ENCODE measurements around the gene PTBP3.

The PTBP3 gene

GRCh38 chr9:112296929-112297328, 36.5 kb downstream of the PTBP3 start:
- no peak overlapping the region for H4K8ac ChIP-seq (ENCODE audit: low read depth, low read length)
- H3K4me3 ChIP-seq (ENCODE audit: low read length): no peak overlapping the region
- H3K56ac ChIP-seq (ENCODE audit: low read length): no peak overlapping the region
- no peak overlapping the region for H2BK15ac ChIP-seq (replicated peaks; ENCODE audit: low read depth)
- H3K23ac ChIP-seq (ENCODE audit: low read length): no peak overlapping the region
- H3K79me1 ChIP-seq (ENCODE audit: low read length): peaks cover 9% of the 10 kb centered on the region
- H3K27me3 ChIP-seq (ENCODE audit: insufficient read depth, low read length, poor library complexity): no peaks in the 10 kb centered on the region
- H3K36me3 ChIP-seq (ENCODE audit: control insufficient read depth, insufficient read depth, low read length): no peaks in the 10 kb centered on the region
- H3K4ac ChIP-seq (ENCODE audit: low read depth, low read length): no peak overlapping the region
- peaks cover 18% of the 10 kb centered on the region for H3K79me2 ChIP-seq (ENCODE audit: control insufficient read depth, insufficient read depth, low read length)
- no peak overlapping the region for H2BK120ac ChIP-seq (ENCODE audit: low read depth, low read length)
- no peak overlapping the region for H3K18ac ChIP-seq (ENCODE audit: low read length)
- no peak for DNase-seq
- 89% methylated on average over 5 of the region's 9 CpGs for WGBS (ENCODE audit: extremely low coverage, insufficient coverage, low lambda C conversion rate)
- no peak overlapping the region for H2AK5ac ChIP-seq (ENCODE audit: low read length)
- no peaks in the 10 kb centered on the region for H3K4me1 ChIP-seq (ENCODE audit: control insufficient read depth, low read depth, low read length)
- no peak overlapping the region for H3K27ac ChIP-seq (ENCODE audit: low read depth, low read length)
- H4K5ac ChIP-seq (ENCODE audit: low read length): no peak overlapping the region
- H2BK5ac ChIP-seq (ENCODE audit: low read length): no peak overlapping the region
- H3K4me2 ChIP-seq (ENCODE audit: low read length): no peak overlapping the region
- H3K9ac ChIP-seq (ENCODE audit: low read length): no peak overlapping the region

- H3K4ac ChIP-seq (ENCODE audit: low read depth, low read length): no peak overlapping the region
- no peak overlapping the region for H2AK5ac ChIP-seq (ENCODE audit: low read length)
- H2BK5ac ChIP-seq (ENCODE audit: low read length): no peak overlapping the region
- H4K5ac ChIP-seq (ENCODE audit: low read length): no peak overlapping the region
- H3K36me3 ChIP-seq (ENCODE audit: control insufficient read depth, insufficient read depth, low read length): no peaks in the 10 kb centered on the region
- no peak overlapping the region for H3K27ac ChIP-seq (ENCODE audit: low read depth, low read length)
- no CpG with 5 or more reads among the region's 2 CpGs for WGBS (ENCODE audit: extremely low coverage, insufficient coverage, low lambda C conversion rate)
- H2BK120ac ChIP-seq (ENCODE audit: low read depth, low read length): no peak overlapping the region
- H2BK15ac ChIP-seq (replicated peaks; ENCODE audit: low read depth): no peak overlapping the region
- no peak overlapping the region for H3K9ac ChIP-seq (ENCODE audit: low read length)
- H4K8ac ChIP-seq (ENCODE audit: low read depth, low read length): no peak overlapping the region
- H3K27me3 ChIP-seq (ENCODE audit: insufficient read depth, low read length, poor library complexity): no peaks in the 10 kb centered on the region
- H3K79me2 ChIP-seq (ENCODE audit: control insufficient read depth, insufficient read depth, low read length): peaks cover 8% of the 10 kb centered on the region
- no peak overlapping the region for H3K4me3 ChIP-seq (ENCODE audit: low read length)
- peak overlapping the region; percentile 28 for H3K18ac ChIP-seq (ENCODE audit: low read length)
- no peak overlapping the region for H3K56ac ChIP-seq (ENCODE audit: low read length)
- peak; percentile 68 for DNase-seq
- H3K4me2 ChIP-seq (ENCODE audit: low read length): no peak overlapping the region
- no peak overlapping the region for H3K23ac ChIP-seq (ENCODE audit: low read length)
- no peaks in the 10 kb centered on the region for H3K4me1 ChIP-seq (ENCODE audit: control insufficient read depth, low read depth, low read length)
- H3K79me1 ChIP-seq (ENCODE audit: low read length): peaks cover 9% of the 10 kb centered on the region
Observed at GRCh38 chr9:112295174-112295573, 38.2 kb downstream of the PTBP3 start.

- Histone ChIP-seq H4K8ac (ENCODE audit: low read depth, low read length) (no peak overlapping the region), H2BK5ac (ENCODE audit: low read length) (no peak overlapping the region), H3K27me3 (ENCODE audit: insufficient read depth, low read length, poor library complexity) (no peaks in the 10 kb centered on the region), H3K4me2 (ENCODE audit: low read length) (no peak overlapping the region), H2BK120ac (ENCODE audit: low read depth, low read length) (no peak overlapping the region), H3K4me1 (ENCODE audit: control insufficient read depth, low read depth, low read length) (peaks cover 2% of the 10 kb centered on the region), H3K18ac (ENCODE audit: low read length) (no peak overlapping the region), H4K5ac (ENCODE audit: low read length) (no peak overlapping the region), H3K9ac (ENCODE audit: low read length) (no peak overlapping the region), H3K4ac (ENCODE audit: low read depth, low read length) (no peak overlapping the region), H2AK5ac (ENCODE audit: low read length) (no peak overlapping the region), H3K79me1 (ENCODE audit: low read length) (peaks cover 7% of the 10 kb centered on the region), H3K79me2 (ENCODE audit: control insufficient read depth, insufficient read depth, low read length) (no peaks in the 10 kb centered on the region), H3K36me3 (ENCODE audit: control insufficient read depth, insufficient read depth, low read length) (no peaks in the 10 kb centered on the region), H3K27ac (ENCODE audit: low read depth, low read length) (no peak overlapping the region), H3K4me3 (ENCODE audit: low read length) (no peak overlapping the region), H2BK15ac (replicated peaks; ENCODE audit: low read depth) (no peak overlapping the region), H3K23ac (ENCODE audit: low read length) (no peak overlapping the region), H3K56ac (ENCODE audit: low read length) (no peak overlapping the region)
- no peak for DNase-seq
Observed at GRCh38 chr9:112288029-112288428, 45.4 kb downstream of the PTBP3 start.

- H3K4me1 ChIP-seq (ENCODE audit: control insufficient read depth, low read depth, low read length): peaks cover 2% of the 10 kb centered on the region
- no peak for DNase-seq
- WGBS (ENCODE audit: extremely low coverage, insufficient coverage, low lambda C conversion rate): no CpG with 5 or more reads among the region's 2 CpGs
Observed at GRCh38 chr9:112286926-112287325, 46.5 kb downstream of the PTBP3 start.

GRCh38 chr9:112285056-112285455, 48.4 kb downstream of the PTBP3 start:
- no peaks in the 10 kb centered on the region for H3K36me3 ChIP-seq (ENCODE audit: control insufficient read depth, insufficient read depth, low read length)
- no peak overlapping the region for H3K4me2 ChIP-seq (ENCODE audit: low read length)
- no peak overlapping the region for H4K8ac ChIP-seq (ENCODE audit: low read depth, low read length)
- DNase-seq: no peak
- no peak overlapping the region for H2BK15ac ChIP-seq (replicated peaks; ENCODE audit: low read depth)
- no peaks in the 10 kb centered on the region for H3K79me2 ChIP-seq (ENCODE audit: control insufficient read depth, insufficient read depth, low read length)
- no peak overlapping the region for H3K4ac ChIP-seq (ENCODE audit: low read depth, low read length)
- peaks cover 9% of the 10 kb centered on the region for H3K79me1 ChIP-seq (ENCODE audit: low read length)
- no peak overlapping the region for H3K18ac ChIP-seq (ENCODE audit: low read length)
- no peak overlapping the region for H2BK120ac ChIP-seq (ENCODE audit: low read depth, low read length)
- H3K27ac ChIP-seq (ENCODE audit: low read depth, low read length): no peak overlapping the region
- H3K4me3 ChIP-seq (ENCODE audit: low read length): no peak overlapping the region
- no peak overlapping the region for H3K9ac ChIP-seq (ENCODE audit: low read length)
- no peak overlapping the region for H3K23ac ChIP-seq (ENCODE audit: low read length)
- H3K56ac ChIP-seq (ENCODE audit: low read length): no peak overlapping the region
- H2AK5ac ChIP-seq (ENCODE audit: low read length): no peak overlapping the region
- H3K4me1 ChIP-seq (ENCODE audit: control insufficient read depth, low read depth, low read length): peaks cover 2% of the 10 kb centered on the region
- H4K5ac ChIP-seq (ENCODE audit: low read length): no peak overlapping the region
- H3K27me3 ChIP-seq (ENCODE audit: insufficient read depth, low read length, poor library complexity): no peaks in the 10 kb centered on the region
- no peak overlapping the region for H2BK5ac ChIP-seq (ENCODE audit: low read length)
- no CpG with 5 or more reads among the region's 2 CpGs for WGBS (ENCODE audit: extremely low coverage, insufficient coverage, low lambda C conversion rate)

More at GRCh38 chr9:112286926-112287325, 46.5 kb downstream of the PTBP3 start:
- no peaks in the 10 kb centered on the region for H3K27me3 ChIP-seq (ENCODE audit: insufficient read depth, low read length, poor library complexity)
- no peaks in the 10 kb centered on the region for H3K36me3 ChIP-seq (ENCODE audit: control insufficient read depth, insufficient read depth, low read length)
- no peak overlapping the region for H3K23ac ChIP-seq (ENCODE audit: low read length)
- H4K5ac ChIP-seq (ENCODE audit: low read length): no peak overlapping the region
- no peak overlapping the region for H4K8ac ChIP-seq (ENCODE audit: low read depth, low read length)
- peaks cover 7% of the 10 kb centered on the region for H3K79me1 ChIP-seq (ENCODE audit: low read length)
- H3K56ac ChIP-seq (ENCODE audit: low read length): no peak overlapping the region
- H3K4me3 ChIP-seq (ENCODE audit: low read length): no peak overlapping the region
- no peak overlapping the region for H3K4me2 ChIP-seq (ENCODE audit: low read length)
- no peak overlapping the region for H2BK15ac ChIP-seq (replicated peaks; ENCODE audit: low read depth)
- no peak overlapping the region for H3K9ac ChIP-seq (ENCODE audit: low read length)
- H2BK5ac ChIP-seq (ENCODE audit: low read length): no peak overlapping the region
- H3K4ac ChIP-seq (ENCODE audit: low read depth, low read length): no peak overlapping the region
- H3K79me2 ChIP-seq (ENCODE audit: control insufficient read depth, insufficient read depth, low read length): no peaks in the 10 kb centered on the region
- H2BK120ac ChIP-seq (ENCODE audit: low read depth, low read length): no peak overlapping the region
- H2AK5ac ChIP-seq (ENCODE audit: low read length): no peak overlapping the region
- H3K18ac ChIP-seq (ENCODE audit: low read length): no peak overlapping the region
- no peak overlapping the region for H3K27ac ChIP-seq (ENCODE audit: low read depth, low read length)

GRCh38 chr9:112283582-112284253, 49.7 kb downstream of the PTBP3 start:
- no peak overlapping the region for H3K4me3 ChIP-seq (ENCODE audit: low read length)
- no peak overlapping the region for H4K8ac ChIP-seq (ENCODE audit: low read depth, low read length)
- peaks cover 2% of the 10 kb centered on the region for H3K4me1 ChIP-seq (ENCODE audit: control insufficient read depth, low read depth, low read length)
- no peaks in the 10 kb centered on the region for H3K27me3 ChIP-seq (ENCODE audit: insufficient read depth, low read length, poor library complexity)
- H2BK120ac ChIP-seq (ENCODE audit: low read depth, low read length): no peak overlapping the region
- no peaks in the 10 kb centered on the region for H3K79me2 ChIP-seq (ENCODE audit: control insufficient read depth, insufficient read depth, low read length)
- H3K4me2 ChIP-seq (ENCODE audit: low read length): no peak overlapping the region
- H3K9ac ChIP-seq (ENCODE audit: low read length): no peak overlapping the region
- no peak overlapping the region for H4K5ac ChIP-seq (ENCODE audit: low read length)
- no peak overlapping the region for H3K18ac ChIP-seq (ENCODE audit: low read length)
- no peak overlapping the region for H3K4ac ChIP-seq (ENCODE audit: low read depth, low read length)
- H2AK5ac ChIP-seq (ENCODE audit: low read length): no peak overlapping the region
- peak; percentile 37 for DNase-seq
- H3K27ac ChIP-seq (ENCODE audit: low read depth, low read length): no peak overlapping the region
- no CpG with 5 or more reads among the region's 6 CpGs for WGBS (ENCODE audit: extremely low coverage, insufficient coverage, low lambda C conversion rate)
- H3K56ac ChIP-seq (ENCODE audit: low read length): no peak overlapping the region
- H2BK15ac ChIP-seq (replicated peaks; ENCODE audit: low read depth): no peak overlapping the region
- no peak overlapping the region for H2BK5ac ChIP-seq (ENCODE audit: low read length)
- H3K36me3 ChIP-seq (ENCODE audit: control insufficient read depth, insufficient read depth, low read length): no peaks in the 10 kb centered on the region
- H3K79me1 ChIP-seq (ENCODE audit: low read length): peaks cover 9% of the 10 kb centered on the region
- no peak overlapping the region for H3K23ac ChIP-seq (ENCODE audit: low read length)
